Immature natural killer cell (primary cell): ENCODE results near the gene SYT4. TPM values are rescaled to one million over a fixed set of nuclear protein-coding genes. Genes with fewer than 3 reads are reported as not detected.
"Not testable (repeated sequence)": the region's sequence is repeated elsewhere in the genome, so short reads cannot be mapped to it uniquely, and the experiment has no call there.

Experiments
- DNase-seq, 3 donors: peaks; one replicate each; pipeline ENCODE4 v3.0.0; 2022; ENCODE audit warnings: mixed read lengths in 1 of 3
- H3K27ac Mint-ChIP-seq, 6 donors: one replicate each; pipeline ENCODE4 v1.8.0; 2020; ENCODE audit warnings: mixed read lengths in 6 of 6, mild to moderate bottlenecking in 5 of 6, inconsistent platforms in 4 of 6, moderate library complexity in 3 of 6
- H3K27me3 Mint-ChIP-seq, 3 donors: one replicate each; pipeline ENCODE4 v1.8.0; 2020 to 2021; ENCODE audit warnings: low read depth in 3 of 3, mild to moderate bottlenecking in 3 of 3, mixed read lengths in 3 of 3, moderate library complexity in 3 of 3, inconsistent platforms in 1 of 3
- H3K36me3 Mint-ChIP-seq, 3 donors: one replicate each; pipeline ENCODE4 v1.8.0; 2020; ENCODE audit warnings: mixed read lengths in 3 of 3, inconsistent platforms in 2 of 3, mild to moderate bottlenecking in 2 of 3
- H3K4me1 Mint-ChIP-seq, 2 donors: one replicate each; pipeline ENCODE4 v1.8.0; 2020; ENCODE audit warnings: inconsistent platforms in 2 of 2, mild to moderate bottlenecking in 2 of 2, mixed read lengths in 2 of 2, moderate library complexity in 1 of 2
- H3K4me3 Mint-ChIP-seq, 5 donors: one replicate each; pipeline ENCODE4 v1.8.0; 2020; ENCODE audit warnings: mild to moderate bottlenecking in 5 of 5, mixed read lengths in 5 of 5, inconsistent platforms in 3 of 5, moderate library complexity in 3 of 5
- H3K9me3 Mint-ChIP-seq, 6 donors: one replicate each; pipeline ENCODE4 v1.8.0; 2020; ENCODE audit warnings: mild to moderate bottlenecking in 6 of 6, mixed read lengths in 6 of 6, inconsistent platforms in 4 of 6, moderate library complexity in 3 of 6
- polyA plus RNA-seq, 3 donors: library from polyadenylated mRNA; unstranded; fragments of 300-500 nt; fragmentation: Illumina TruSeq; gene quantifications; one replicate each; pipeline ENCODE4 v1.2.3, GENCODE V29; 2021

The SYT4 gene
- polyA plus RNA-seq = not detected

- Mint-ChIP-seq H3K27ac (no peak within 1 kb of the TSS), H3K4me1 (no peaks in the 10 kb centered on the region), H3K27me3 (no peaks in the 10 kb centered on the region), H3K4me3 (no peak within 1 kb of the TSS), H3K36me3 (no peaks in the 10 kb centered on the region), H3K9me3 (peaks cover 0 to 10% (median 2%) of the 10 kb centered on the region in 6 donors)
- DNase-seq = no peak
These were observed at the start of gene SYT4 for GRCh38 chr18:43277164-43277600. Gene SYT4, minus strand, starts transcription at chr18:43277490. Its CDS starts 209 bp downstream, at chr18:43277281.

- peaks cover 0 to 9% (median 3%) of the 10 kb centered on the region in 6 donors for H3K9me3 Mint-ChIP-seq
- no peak for DNase-seq
- H3K27me3 Mint-ChIP-seq = no peaks in the 10 kb centered on the region
- no peaks in the 10 kb centered on the region for H3K4me1 Mint-ChIP-seq
- H3K36me3 Mint-ChIP-seq = no peaks in the 10 kb centered on the region
- H3K4me3 Mint-ChIP-seq = no peak overlapping the region
- no peak overlapping the region for H3K27ac Mint-ChIP-seq
These were observed 44.8 kb upstream of the SYT4 start for GRCh38 chr18:43322132-43322531.

GRCh38 chr18:43314941-43315340 is 37.7 kb upstream of the SYT4 start:
- no peaks in the 10 kb centered on the region for H3K36me3 Mint-ChIP-seq
- no peaks in the 10 kb centered on the region for H3K27me3 Mint-ChIP-seq
- no peak overlapping the region for H3K4me3 Mint-ChIP-seq
- peaks cover 0 to 6% (median 3%) of the 10 kb centered on the region in 6 donors for H3K9me3 Mint-ChIP-seq
- H3K27ac Mint-ChIP-seq = no peak overlapping the region
- DNase-seq = no peak
- no peaks in the 10 kb centered on the region for H3K4me1 Mint-ChIP-seq

GRCh38 chr18:43312891-43313290 is 35.6 kb upstream of the SYT4 start:
- H3K36me3 Mint-ChIP-seq = no peaks in the 10 kb centered on the region
- peaks cover 0 to 7% (median 5%) of the 10 kb centered on the region in 6 donors for H3K9me3 Mint-ChIP-seq
- no peaks in the 10 kb centered on the region for H3K4me1 Mint-ChIP-seq
- no peak for DNase-seq
- no peaks in the 10 kb centered on the region for H3K27me3 Mint-ChIP-seq
- no peak overlapping the region for H3K27ac Mint-ChIP-seq
- no peak overlapping the region for H3K4me3 Mint-ChIP-seq

- Mint-ChIP-seq H3K9me3 (peaks cover 0 to 18% (median 6%) of the 10 kb centered on the region in 6 donors), H3K4me1 (no peaks in the 10 kb centered on the region), H3K27me3 (no peaks in the 10 kb centered on the region), H3K4me3 (no peak overlapping the region), H3K36me3 (no peaks in the 10 kb centered on the region), H3K27ac (no peak overlapping the region)
- no peak for DNase-seq
These were observed 32.9 kb upstream of the SYT4 start for GRCh38 chr18:43310239-43310638.

GRCh38 chr18:43303376-43303775 is 26.1 kb upstream of the SYT4 start:
- Mint-ChIP-seq H3K9me3 (peaks cover 4 to 25% (median 8%) of the 10 kb centered on the region in 6 donors), H3K4me3 (no peak overlapping the region), H3K27ac (no peak overlapping the region), H3K4me1 (no peaks in the 10 kb centered on the region), H3K36me3 (no peaks in the 10 kb centered on the region), H3K27me3 (no peaks in the 10 kb centered on the region)
- DNase-seq = no peak

- H3K27me3 Mint-ChIP-seq, DNase-seq, H3K4me1 Mint-ChIP-seq, H3K36me3 Mint-ChIP-seq, H3K4me3 Mint-ChIP-seq, H3K27ac Mint-ChIP-seq: not testable (repeated sequence)
- peaks cover 0 to 10% (median 6%) of the 10 kb centered on the region in 6 donors for H3K9me3 Mint-ChIP-seq
These were observed 8.9 kb upstream of the SYT4 start for GRCh38 chr18:43286187-43286586.

GRCh38 chr18:43283299-43283698 is 6.0 kb upstream of the SYT4 start:
- H3K4me3 Mint-ChIP-seq = no peak overlapping the region

GRCh38 chr18:43279015-43279744 is 1.9 kb upstream of the SYT4 start:
- no peaks in the 10 kb centered on the region for H3K4me1 Mint-ChIP-seq
- no peak for DNase-seq
- no peak overlapping the region for H3K27ac Mint-ChIP-seq
- H3K27me3 Mint-ChIP-seq = no peaks in the 10 kb centered on the region
- H3K36me3 Mint-ChIP-seq = no peaks in the 10 kb centered on the region
- H3K9me3 Mint-ChIP-seq = peaks cover 1 to 10% (median 3%) of the 10 kb centered on the region in 6 donors
- no peak overlapping the region for H3K4me3 Mint-ChIP-seq

More at GRCh38 chr18:43283299-43283698, 6.0 kb upstream of the SYT4 start:
- DNase-seq = no peak
- no peaks in the 10 kb centered on the region for H3K36me3 Mint-ChIP-seq
- no peaks in the 10 kb centered on the region for H3K4me1 Mint-ChIP-seq
- no peak overlapping the region for H3K27ac Mint-ChIP-seq
- H3K27me3 Mint-ChIP-seq = no peaks in the 10 kb centered on the region
- peaks cover 0 to 16% (median 4%) of the 10 kb centered on the region in 6 donors for H3K9me3 Mint-ChIP-seq

GRCh38 chr18:43278355-43278754 is 1.1 kb upstream of the SYT4 start:
- Mint-ChIP-seq H3K9me3 (peaks cover 0 to 10% (median 3%) of the 10 kb centered on the region in 6 donors), H3K27me3 (no peaks in the 10 kb centered on the region), H3K4me3 (no peak overlapping the region), H3K36me3 (no peaks in the 10 kb centered on the region), H3K4me1 (no peaks in the 10 kb centered on the region), H3K27ac (no peak overlapping the region)
- no peak for DNase-seq

GRCh38 chr18:43276491-43276890 is 799 bp downstream of the SYT4 start:
- H3K27ac Mint-ChIP-seq = no peak overlapping the region
- H3K27me3 Mint-ChIP-seq = no peaks in the 10 kb centered on the region
- H3K4me1 Mint-ChIP-seq = no peaks in the 10 kb centered on the region
- no peak overlapping the region for H3K4me3 Mint-ChIP-seq
- no peak for DNase-seq
- peaks cover 0 to 10% (median 2%) of the 10 kb centered on the region in 6 donors for H3K9me3 Mint-ChIP-seq
- H3K36me3 Mint-ChIP-seq = no peaks in the 10 kb centered on the region

- H3K27me3 Mint-ChIP-seq = no peaks in the 10 kb centered on the region
- DNase-seq = no peak
- no peak overlapping the region for H3K4me3 Mint-ChIP-seq
- peaks cover 0 to 4% (median 2%) of the 10 kb centered on the region in 6 donors for H3K9me3 Mint-ChIP-seq
- no peaks in the 10 kb centered on the region for H3K36me3 Mint-ChIP-seq
- no peaks in the 10 kb centered on the region for H3K4me1 Mint-ChIP-seq
- H3K27ac Mint-ChIP-seq = no peak overlapping the region
These were observed 1.7 kb downstream of the SYT4 start for GRCh38 chr18:43275546-43275945.

GRCh38 chr18:43274526-43274925 is 2.8 kb downstream of the SYT4 start:
- Mint-ChIP-seq H3K4me3 (no peak overlapping the region), H3K36me3 (no peaks in the 10 kb centered on the region), H3K27ac (no peak overlapping the region), H3K9me3 (peaks cover 0 to 4% (median 2%) of the 10 kb centered on the region in 6 donors), H3K27me3 (no peaks in the 10 kb centered on the region), H3K4me1 (no peaks in the 10 kb centered on the region)
- DNase-seq = no peak

GRCh38 chr18:43271593-43272432 is 5.5 kb downstream of the SYT4 start:
- no peaks in the 10 kb centered on the region for H3K36me3 Mint-ChIP-seq
- no peaks in the 10 kb centered on the region for H3K27me3 Mint-ChIP-seq
- no peak overlapping the region for H3K27ac Mint-ChIP-seq

More at GRCh38 chr18:43271593-43272432, 5.5 kb downstream of the SYT4 start:
- Mint-ChIP-seq H3K4me1 (no peaks in the 10 kb centered on the region), H3K9me3 (peaks cover 0 to 3% (median 2%) of the 10 kb centered on the region in 6 donors), H3K4me3 (no peak overlapping the region)
- DNase-seq = peak in 2 of 3 donors; percentile 1 to 6
